Keratinocyte (primary cell): ENCODE data around the gene CLDN20. TPM values are rescaled to one million over a fixed set of nuclear protein-coding genes. Genes with fewer than 3 reads are reported as not detected.
"Not testable (repeated sequence)": the region's sequence is repeated elsewhere in the genome, so short reads cannot be mapped to it uniquely, and the experiment has no call there.

ENCODE experiments used
- DNase-seq: peaks from one replicate; pipeline ENCODE4 v3.0.0-alpha.2; 2011; ENCODE audit warnings: low read depth, missing footprints, low spot score
- FAIRE-seq: peaks from 2 replicates; lab custom pipeline; 2011; peaks lifted over from hg19 to GRCh38; lab: Jason Lieb, UNC
- H2AFZ ChIP-seq: 2 replicates; pipeline ENCODE4 v1.6.0; 2012; ENCODE audit warnings: low read length, control low read depth, inconsistent platforms; ENCODE audit not compliant: control insufficient read depth
- H3K27ac ChIP-seq: 2 replicates; pipeline ENCODE4 v1.5.1; 2011; ENCODE audit warnings: low read length; ENCODE audit not compliant: control insufficient read depth, insufficient read depth
- H3K27me3 ChIP-seq: 3 replicates; pipeline ENCODE4 v1.6.0; 2011; ENCODE audit warnings: low read length; ENCODE audit not compliant: control insufficient read depth, insufficient read depth; ENCODE audit errors: extremely low read depth
- H3K36me3 ChIP-seq, 2 experiments: 2 replicates in 1 of 2; 3 replicates in 1 of 2; pipeline ENCODE4 v1.5.1; 2011; ENCODE audit warnings: low read length in 2 of 2, mild to moderate bottlenecking in 1 of 2; ENCODE audit not compliant: control insufficient read depth in 2 of 2, insufficient read depth in 2 of 2; ENCODE audit errors: extremely low read depth in 1 of 2
- H3K4me1 ChIP-seq: 3 replicates; pipeline ENCODE4 v1.5.1; 2011; ENCODE audit warnings: low read length; ENCODE audit not compliant: control insufficient read depth, insufficient read depth; ENCODE audit errors: extremely low read depth
- H3K4me2 ChIP-seq: 3 replicates; pipeline ENCODE4 v1.6.0; 2011; ENCODE audit warnings: low read depth, low read length; ENCODE audit not compliant: control insufficient read depth, insufficient read depth; ENCODE audit errors: extremely low read depth
- H3K4me3 ChIP-seq, 3 experiments: fragments of 200-600 bp in 1 of 3; sonication (generic) in 1 of 3; 2 replicates in 2 of 3; 3 replicates in 1 of 3; pipeline ENCODE4 v1.5.1; 2011 to 2016; ENCODE audit warnings: low read length in 3 of 3, mild to moderate bottlenecking in 3 of 3, control low read depth in 2 of 3, inconsistent platforms in 1 of 3, low read depth in 1 of 3, mixed read lengths in 1 of 3, mixed run types in 1 of 3, moderate library complexity in 1 of 3; ENCODE audit not compliant: control insufficient read depth in 2 of 3, insufficient read depth in 2 of 3; ENCODE audit errors: extremely low read depth in 1 of 3
- H3K79me2 ChIP-seq: 2 replicates; pipeline ENCODE4 v1.6.0; 2012; ENCODE audit warnings: low read length; ENCODE audit not compliant: control insufficient read depth, insufficient read depth
- H3K9ac ChIP-seq: 3 replicates; pipeline ENCODE4 v1.6.0; 2011; ENCODE audit warnings: low read length; ENCODE audit not compliant: control insufficient read depth, insufficient read depth; ENCODE audit errors: extremely low read depth
- H3K9me1 ChIP-seq: 3 replicates; pipeline ENCODE4 v1.6.0; 2011; ENCODE audit warnings: low read length; ENCODE audit not compliant: control insufficient read depth, insufficient read depth; ENCODE audit errors: extremely low read depth
- H3K9me3 ChIP-seq: 2 replicates; pipeline ENCODE4 v1.5.1; 2012; ENCODE audit warnings: low read depth, low read length; ENCODE audit not compliant: control insufficient read depth
- H4K20me1 ChIP-seq: 3 replicates; pipeline ENCODE4 v1.6.0; 2011; ENCODE audit warnings: low read length; ENCODE audit not compliant: control insufficient read depth, insufficient read depth; ENCODE audit errors: extremely low read depth
- EZH2 ChIP-seq: IDR thresholded peaks from one replicate; pipeline ENCODE4 v1.6.1; 2012; ENCODE audit warnings: inconsistent platforms, mild to moderate bottlenecking, low read length, moderate library complexity
- dilution Hi-C: fragments of 300-500 bp; cut with MboI; formaldehyde crosslinking; loops from one replicate; pipeline ENCODE4 v1.7.0; 2020; ENCODE audit warnings: low sequenced_read_pairs; ENCODE audit not compliant: extremely low pct_ligation_motif_present
- polyA plus RNA-seq, 5 experiments: library from polyadenylated mRNA; depleted of rRNA in 3 of 5; stranded (reverse) in 3 of 5; stranded (forward) in 1 of 5; unstranded in 1 of 5; fragments of >200 nt; gene quantifications; 1 replicate in 1 of 5; 2 replicates in 3 of 5; 3 replicates in 1 of 5; pipeline versions ENCODE4 v1.2.1 to v1.2.3, GENCODE V29; 2011 to 2012; ENCODE audit warnings: missing spikeins in 2 of 5, low read depth in 1 of 5, low replicate concordance in 1 of 5
- TF ChIP-seq, protein P1 (sequence below), 3 experiments: IDR thresholded peaks in 1 of 3; conservative IDR thresholded peaks in 1 of 3; optimal IDR thresholded peaks in 1 of 3; 2 replicates in 2 of 3; 3 replicates in 1 of 3; pipeline versions ENCODE3 to v1.5.1; 2011; ENCODE audit warnings: low read length in 3 of 3, mild to moderate bottlenecking in 3 of 3, moderate library complexity in 2 of 3, control low read depth in 1 of 3, inconsistent platforms in 1 of 3; ENCODE audit not compliant: insufficient read depth in 2 of 3; ENCODE audit errors: extremely low read depth in 1 of 3

CLDN20 gene
- polyA plus RNA-seq, 1 donor (not counting 4 experiments of a cell fraction or from before 2014, with no cell fraction given) = 0.09 TPM

DNA sequence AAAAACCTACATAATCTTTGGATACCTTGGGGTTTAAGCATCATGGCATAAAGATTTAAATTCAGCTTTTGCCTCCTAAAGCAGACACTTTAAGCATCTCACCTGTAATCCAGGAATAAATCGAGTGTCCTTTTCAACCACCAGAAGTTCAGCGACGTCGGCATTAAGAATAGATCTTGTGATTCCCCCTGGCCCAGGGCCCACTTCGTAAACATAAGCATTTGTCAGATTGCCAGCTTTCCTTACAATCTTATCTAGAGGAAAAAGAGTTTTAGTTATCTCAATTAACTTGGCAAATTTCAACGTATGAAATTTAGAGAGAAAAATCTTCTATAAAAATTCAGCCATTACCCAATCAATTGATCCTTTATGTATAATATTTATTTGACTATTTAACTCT lies 47.3 kb downstream of the CLDN20 start:
- Histone ChIP-seq H4K20me1 (no peaks in the 10 kb centered on the region), H3K36me3 (peaks cover 10 to 21% of the 10 kb centered on the region in 2 experiments), H3K4me3 (peak overlapping the region in 1 of 3 experiments; percentile 11), H3K27ac (peak overlapping the region; percentile 77), H2AFZ (no peak overlapping the region), H3K4me2 (peak overlapping the region; percentile 29), H3K9me3 (peaks cover 3% of the 10 kb centered on the region), H3K4me1 (peaks cover 29% of the 10 kb centered on the region), H3K27me3 (no peaks in the 10 kb centered on the region), H3K9me1 (peaks cover 3% of the 10 kb centered on the region), H3K9ac (peak overlapping the region; percentile 16), H3K79me2 (peaks cover 61% of the 10 kb centered on the region)
- DNase-seq (no peak), FAIRE-seq (peak; percentile 60)
- no peak for TF ChIP-seq EZH2
- TF ChIP-seq, protein P1, sequence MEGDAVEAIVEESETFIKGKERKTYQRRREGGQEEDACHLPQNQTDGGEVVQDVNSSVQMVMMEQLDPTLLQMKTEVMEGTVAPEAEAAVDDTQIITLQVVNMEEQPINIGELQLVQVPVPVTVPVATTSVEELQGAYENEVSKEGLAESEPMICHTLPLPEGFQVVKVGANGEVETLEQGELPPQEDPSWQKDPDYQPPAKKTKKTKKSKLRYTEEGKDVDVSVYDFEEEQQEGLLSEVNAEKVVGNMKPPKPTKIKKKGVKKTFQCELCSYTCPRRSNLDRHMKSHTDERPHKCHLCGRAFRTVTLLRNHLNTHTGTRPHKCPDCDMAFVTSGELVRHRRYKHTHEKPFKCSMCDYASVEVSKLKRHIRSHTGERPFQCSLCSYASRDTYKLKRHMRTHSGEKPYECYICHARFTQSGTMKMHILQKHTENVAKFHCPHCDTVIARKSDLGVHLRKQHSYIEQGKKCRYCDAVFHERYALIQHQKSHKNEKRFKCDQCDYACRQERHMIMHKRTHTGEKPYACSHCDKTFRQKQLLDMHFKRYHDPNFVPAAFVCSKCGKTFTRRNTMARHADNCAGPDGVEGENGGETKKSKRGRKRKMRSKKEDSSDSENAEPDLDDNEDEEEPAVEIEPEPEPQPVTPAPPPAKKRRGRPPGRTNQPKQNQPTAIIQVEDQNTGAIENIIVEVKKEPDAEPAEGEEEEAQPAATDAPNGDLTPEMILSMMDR (optimal IDR thresholded peaks at IDR 0.05 in 1 of 3, IDR thresholded peaks at IDR 0.05 in 1 of 3, conservative IDR thresholded peaks at IDR 0.05 in 1 of 3; ENCODE audit: extremely low read depth in 1 of 3, insufficient read depth in 2 of 3, low read length in 3 of 3) = no peak
- dilution Hi-C loops = no loop called here

- peak; percentile 20 for FAIRE-seq
- DNase-seq = no peak
- Histone ChIP-seq H3K27me3 (no peaks in the 10 kb centered on the region), H2AFZ (no peak overlapping the region), H4K20me1 (no peaks in the 10 kb centered on the region), H3K4me1 (peaks cover 30% of the 10 kb centered on the region), H3K9ac (no peak overlapping the region), H3K79me2 (peaks cover 56% of the 10 kb centered on the region), H3K9me3 (peaks cover 3% of the 10 kb centered on the region), H3K4me3 (peak overlapping the region in 2 of 3 experiments; percentile 11 to 29), H3K36me3 (peaks cover 10 to 21% of the 10 kb centered on the region in 2 experiments), H3K9me1 (peaks cover 1% of the 10 kb centered on the region), H3K27ac (peak overlapping the region; percentile 77), H3K4me2 (peak overlapping the region; percentile 29)
- TF ChIP-seq EZH2 = no peak
- TF ChIP-seq, protein P1 (optimal IDR thresholded peaks at IDR 0.05 in 1 of 3, IDR thresholded peaks at IDR 0.05 in 1 of 3, conservative IDR thresholded peaks at IDR 0.05 in 1 of 3; ENCODE audit: extremely low read depth in 1 of 3, insufficient read depth in 2 of 3, low read length in 3 of 3) = no peak
- dilution Hi-C loops = no loop called here
These were observed 47.8 kb downstream of the CLDN20 start for GRCh38 chr6:155311583-155311982.

- Histone ChIP-seq H3K36me3 (peaks cover 6 to 15% of the 10 kb centered on the region in 2 experiments), H3K4me3 (peak overlapping the region in 2 of 3 experiments; percentile 79 to 86), H3K4me2 (peak overlapping the region; percentile 89), H3K79me2 (peaks cover 43% of the 10 kb centered on the region), H3K27ac (peak overlapping the region; percentile 89), H3K4me1 (peaks cover 33% of the 10 kb centered on the region), H3K9ac (peak overlapping the region; percentile 91)
- FAIRE-seq, H3K9me3 ChIP-seq, H3K27me3 ChIP-seq, DNase-seq, H3K9me1 ChIP-seq, H4K20me1 ChIP-seq, H2AFZ ChIP-seq, dilution Hi-C loops: not testable (repeated sequence)
These were observed 49.1 kb downstream of the CLDN20 start for GRCh38 chr6:155312950-155313349.
